GM12801 (cell line): ENCODE data around the gene MEI1.

Source experiments
- TF ChIP-seq, protein P1 (sequence below): IDR thresholded peaks from one replicate; pipeline ENCODE4 v1.5.1; 2011; ENCODE audit warnings: control low read depth; ENCODE audit not compliant: insufficient read length; ENCODE audit errors: extremely low read depth

The MEI1 gene

DNA sequence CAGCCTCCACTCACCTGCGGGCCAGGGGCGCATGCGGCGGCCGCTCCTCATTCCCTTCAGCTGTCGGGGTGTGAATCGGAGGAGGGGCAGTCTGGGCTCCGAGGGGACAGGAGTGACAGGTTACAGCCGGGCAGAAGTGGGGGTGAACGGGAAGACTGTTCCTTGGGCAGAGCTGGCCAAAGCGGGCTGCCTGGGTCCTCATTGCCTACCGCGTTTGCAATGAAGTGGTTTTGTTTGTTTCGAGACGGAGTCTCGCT lies 733 bp downstream of the MEI1 start:
- TF ChIP-seq, protein P1, sequence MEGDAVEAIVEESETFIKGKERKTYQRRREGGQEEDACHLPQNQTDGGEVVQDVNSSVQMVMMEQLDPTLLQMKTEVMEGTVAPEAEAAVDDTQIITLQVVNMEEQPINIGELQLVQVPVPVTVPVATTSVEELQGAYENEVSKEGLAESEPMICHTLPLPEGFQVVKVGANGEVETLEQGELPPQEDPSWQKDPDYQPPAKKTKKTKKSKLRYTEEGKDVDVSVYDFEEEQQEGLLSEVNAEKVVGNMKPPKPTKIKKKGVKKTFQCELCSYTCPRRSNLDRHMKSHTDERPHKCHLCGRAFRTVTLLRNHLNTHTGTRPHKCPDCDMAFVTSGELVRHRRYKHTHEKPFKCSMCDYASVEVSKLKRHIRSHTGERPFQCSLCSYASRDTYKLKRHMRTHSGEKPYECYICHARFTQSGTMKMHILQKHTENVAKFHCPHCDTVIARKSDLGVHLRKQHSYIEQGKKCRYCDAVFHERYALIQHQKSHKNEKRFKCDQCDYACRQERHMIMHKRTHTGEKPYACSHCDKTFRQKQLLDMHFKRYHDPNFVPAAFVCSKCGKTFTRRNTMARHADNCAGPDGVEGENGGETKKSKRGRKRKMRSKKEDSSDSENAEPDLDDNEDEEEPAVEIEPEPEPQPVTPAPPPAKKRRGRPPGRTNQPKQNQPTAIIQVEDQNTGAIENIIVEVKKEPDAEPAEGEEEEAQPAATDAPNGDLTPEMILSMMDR = no peak

DNA sequence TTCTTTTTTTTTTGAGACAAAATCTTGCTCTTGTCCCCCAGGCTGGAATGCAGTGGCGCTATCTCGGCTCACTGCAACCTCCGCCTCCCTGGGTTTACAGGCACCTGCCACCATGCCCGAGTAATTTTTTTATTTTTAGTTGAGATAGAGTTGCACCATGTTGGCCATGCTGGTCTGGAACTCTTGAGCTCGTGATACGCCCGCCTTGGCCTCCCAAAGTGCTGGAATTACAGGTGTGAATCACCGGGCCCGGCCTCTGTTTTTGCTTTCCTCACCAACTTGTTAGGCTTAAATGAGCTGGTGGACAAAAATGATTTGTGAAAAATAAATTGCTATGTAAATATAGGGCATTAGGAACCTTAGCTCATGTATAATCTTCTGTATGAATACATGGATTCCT lies 3.5 kb downstream of the MEI1 start:
- TF ChIP-seq, protein P1 = no peak

DNA sequence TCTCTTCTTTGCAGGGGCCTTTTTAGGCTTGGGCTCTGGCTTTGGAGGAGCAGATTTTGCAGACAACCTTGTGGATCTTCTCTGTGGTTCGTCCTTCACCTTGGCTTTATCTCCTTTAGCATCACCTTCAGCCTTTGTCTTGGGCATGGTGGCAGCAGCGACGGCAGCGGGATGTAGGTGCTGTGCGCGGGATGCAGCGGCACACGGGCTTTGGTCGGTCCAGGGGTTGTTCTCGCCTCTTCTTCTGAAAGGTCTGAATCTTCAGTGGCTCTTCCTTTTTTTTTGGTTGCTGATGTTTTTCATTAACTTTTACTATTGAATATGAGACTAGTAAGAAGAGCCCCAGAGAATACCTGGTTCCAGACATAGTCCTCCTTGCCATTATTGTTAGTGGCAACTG lies 10.0 kb downstream of the MEI1 start:
- TF ChIP-seq, protein P1 = no peak

DNA sequence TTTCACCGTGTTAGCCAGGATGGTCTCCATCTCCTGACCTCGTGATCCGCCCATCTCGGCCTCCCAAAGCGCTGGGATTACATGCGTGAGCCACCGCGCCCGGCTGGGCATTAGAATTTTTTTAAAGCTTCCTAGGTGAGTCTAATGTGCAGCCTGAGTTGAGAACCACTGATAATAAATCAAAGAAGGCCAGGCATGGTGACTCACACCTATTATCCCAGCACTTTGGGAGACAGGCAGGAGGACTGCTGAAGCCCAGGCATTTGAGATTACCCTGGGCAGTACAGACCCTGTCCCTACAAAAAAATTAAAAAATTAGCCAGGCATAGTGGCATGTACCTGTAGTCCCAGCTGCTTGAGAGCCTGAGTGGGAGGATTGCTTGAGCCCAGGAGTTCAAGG lies 13.7 kb downstream of the MEI1 start:
- TF ChIP-seq, protein P1 = no peak

DNA sequence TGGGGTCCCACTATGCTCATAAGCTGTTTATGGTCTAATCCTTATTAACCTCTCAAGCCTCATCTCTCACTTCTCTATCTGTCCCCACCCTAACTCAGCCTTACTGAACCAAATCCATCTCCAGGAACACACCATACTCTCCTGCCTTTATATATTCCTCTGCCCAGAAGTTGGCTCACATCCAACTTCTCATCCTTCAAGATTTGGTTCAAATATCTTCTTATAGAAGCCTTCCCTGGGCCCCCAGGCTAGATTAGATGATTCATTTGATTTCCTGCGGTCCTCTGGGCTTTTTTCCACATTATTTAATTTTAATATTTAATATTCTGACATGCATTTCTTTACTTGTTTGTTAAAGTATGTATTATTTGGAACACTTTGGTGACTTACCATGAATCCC lies 23.2 kb downstream of the MEI1 start:
- TF ChIP-seq, protein P1 = no peak

DNA sequence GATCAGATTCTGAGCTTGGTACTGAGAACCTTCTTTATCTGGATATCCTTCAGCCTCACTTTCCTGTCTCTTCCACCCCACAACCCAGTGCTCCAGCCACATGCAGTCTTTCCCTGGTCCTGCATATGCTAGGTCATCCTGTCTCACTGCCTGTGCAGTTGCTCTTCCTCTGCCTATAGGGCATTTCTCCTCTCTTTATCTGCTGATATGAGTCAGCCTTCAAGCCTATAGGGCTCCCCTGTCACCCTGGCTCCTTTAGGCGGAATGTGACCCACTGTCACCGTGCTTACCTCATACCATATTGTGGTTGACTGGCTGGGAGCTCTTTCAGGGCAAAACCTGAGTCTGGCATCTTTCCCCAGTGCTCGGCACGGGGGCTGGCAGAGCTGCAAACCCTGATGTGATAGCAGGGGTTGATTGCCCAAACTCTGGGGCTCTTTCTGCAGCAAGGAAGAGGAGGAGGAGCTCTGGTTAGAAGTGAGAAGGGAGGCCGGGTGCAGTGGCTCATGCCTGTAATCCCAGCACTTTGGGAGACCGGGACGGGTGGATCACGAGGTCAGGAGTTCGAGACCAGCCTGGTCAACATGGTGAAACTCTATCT lies 26.3 kb downstream of the MEI1 start:
- TF ChIP-seq, protein P1 = no peak

DNA sequence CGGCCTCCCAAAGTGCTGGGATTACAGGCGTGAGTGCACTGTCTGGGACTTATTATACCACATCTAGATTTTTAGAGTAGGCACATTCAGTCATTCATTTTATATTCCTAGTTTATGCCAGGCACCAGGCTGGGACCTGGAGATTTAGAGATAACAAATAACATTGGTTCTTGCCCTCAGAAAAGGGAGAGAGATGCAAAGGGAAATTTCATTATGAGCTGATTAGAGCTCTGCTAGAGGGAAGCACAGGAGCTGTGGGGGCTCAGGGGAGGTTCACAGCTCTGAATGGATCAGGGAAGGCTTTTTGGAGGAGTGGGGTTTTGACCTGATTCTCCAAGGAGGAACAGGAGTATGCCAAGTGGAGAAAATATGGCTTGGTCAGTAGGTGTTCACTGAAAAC lies 32.3 kb downstream of the MEI1 start:
- TF ChIP-seq, protein P1 = no peak
